HepG2 (cell line): ENCODE results near the gene GAL3ST2. TPM values are rescaled to one million over a fixed set of nuclear protein-coding genes. Genes with fewer than 3 reads are reported as not detected.

Experiments used
- ARID3A ChIP-seq: IDR thresholded peaks from 2 replicates; pipeline ENCODE4 v1.6.1; 2012; ENCODE audit warnings: low read depth, low read length, improper control_type of control experiment
- CC2D1A ChIP-seq: sonication (generic); formaldehyde crosslinking; IDR thresholded peaks from 2 replicates; pipeline ENCODE4 v1.8.1; 2023; ENCODE audit warnings: mild to moderate bottlenecking, missing genetic modification reagents
- CREM ChIP-seq, 2 experiments: sonication (generic) in 1 of 2; formaldehyde crosslinking in 1 of 2; IDR thresholded peaks; 2 replicates each; pipeline versions ENCODE4 v1.4.0 to v1.6.1; 2016 to 2020; ENCODE audit warnings: antibody characterized with exemption in 1 of 2, mild to moderate bottlenecking in 1 of 2, missing genetic modification reagents in 1 of 2
- HBP1 ChIP-seq: IDR thresholded peaks from 2 replicates; pipeline ENCODE4 v1.6.1; 2016; ENCODE audit warnings: low read depth, control low read depth
- HOMEZ ChIP-seq: IDR thresholded peaks from 2 replicates; pipeline ENCODE4 v1.6.1; 2016; ENCODE audit warnings: low read depth
- MLLT10 ChIP-seq: sonication (generic); formaldehyde crosslinking; IDR thresholded peaks from 2 replicates; pipeline ENCODE4 v1.4.0; 2020; ENCODE audit warnings: missing genetic modification reagents
- MYPOP ChIP-seq: sonication (generic); formaldehyde crosslinking; IDR thresholded peaks from 2 replicates; pipeline ENCODE4 v1.8.1; 2023; ENCODE audit warnings: mild to moderate bottlenecking, moderate library complexity, missing genetic modification reagents
- THYN1 ChIP-seq: sonication (generic); formaldehyde crosslinking; IDR thresholded peaks from 2 replicates; pipeline ENCODE4 v1.8.1; 2023; ENCODE audit warnings: low read depth, mild to moderate bottlenecking, moderate library complexity, missing genetic modification reagents, borderline replicate concordance
- TRIM24 ChIP-seq: sonication (generic); formaldehyde crosslinking; IDR thresholded peaks from 2 replicates; pipeline ENCODE4 v1.8.0; 2022; ENCODE audit warnings: mild to moderate bottlenecking, missing genetic modification reagents
- ZBTB20 ChIP-seq: sonication (generic); formaldehyde crosslinking; IDR thresholded peaks from 2 replicates; pipeline ENCODE4 v1.8.1; 2023; ENCODE audit warnings: missing genetic modification reagents, low read depth, mild to moderate bottlenecking, borderline replicate concordance
- ZNF646 ChIP-seq: sonication (generic); formaldehyde crosslinking; IDR thresholded peaks from 2 replicates; pipeline ENCODE4 v1.9.0; 2021; ENCODE audit warnings: mild to moderate bottlenecking, missing genetic modification reagents
- ZNF7 ChIP-seq: IDR thresholded peaks from 2 replicates; pipeline ENCODE4 v1.6.1; 2016; ENCODE audit warnings: missing biosample characterization, missing genetic modification reagents
- ZNF800 ChIP-seq: sonication (generic); formaldehyde crosslinking; IDR thresholded peaks from 2 replicates; pipeline ENCODE4 v1.4.0; 2020; ENCODE audit warnings: missing genetic modification reagents
- polyA plus RNA-seq, 8 experiments: library from polyadenylated mRNA; depleted of rRNA in 3 of 8; stranded (reverse) in 7 of 8; unstranded in 1 of 8; fragments of >200 nt; fragmentation: Illumina TruSeq in 4 of 8; extraction: Trizol in 4 of 8; gene quantifications; 2 replicates each; pipeline versions ENCODE4 v1.2.1 to v1.2.3, GENCODE V29; 2011 to 2016; ENCODE audit warnings: low read depth in 4 of 8, missing spikeins in 1 of 8, mixed read lengths in 1 of 8; ENCODE audit not compliant: insufficient read depth in 1 of 8
- total RNA-seq, 5 experiments: library from RNA; depleted of rRNA; stranded (reverse); fragments of >200 nt; fragmentation: Illumina TruSeq; extraction: Trizol; gene quantifications; 2 replicates each; pipeline ENCODE4 v1.2.3, GENCODE V29; 2016; ENCODE audit warnings: low read depth in 1 of 5

Gene GAL3ST2
- total and polyA plus RNA-seq, 2 of the 13 experiments (the other 11 are each of a cell fraction or from before 2014, with no cell fraction given): 0.17 to 0.20 TPM

- TF ChIP-seq CREM (IDR thresholded peaks at IDR 0.05) (no peak; the same call in 1 of the 2 replicates), CREM (CRISPR knock-in tag; IDR thresholded peaks at IDR 0.05) (no peak), HOMEZ (CRISPR knock-in tag) (peak; percentile 83), MLLT10 (CRISPR knock-in tag) (no peak), MYPOP (peak; percentile 90), ARID3A (no peak), TRIM24 (CRISPR knock-in tag) (no peak), ZNF7 (CRISPR knock-in tag) (0 out of 2 replicates have a peak, but pooled peaks have one; percentile 39), ZNF646 (CRISPR knock-in tag) (no peak; the same call in 1 of the 2 replicates), THYN1 (0 out of 2 replicates have a peak, but pooled peaks have one; percentile 65), HBP1 (CRISPR knock-in tag) (no peak; the same call in none of the 2 replicates), ZNF800 (CRISPR knock-in tag) (peak; percentile 93), CC2D1A (CRISPR knock-in tag) (0 out of 2 replicates have a peak, but pooled peaks have one; percentile 60), ZBTB20 (CRISPR knock-in tag) (peak; percentile 84; the same call in 1 of the 2 replicates)
These were observed 32.2 kb downstream of the GAL3ST2 start, which contains the start of gene NEU4 (continued) for GRCh38 chr2:241808721-241809382.
